GM21423 (cell line): ENCODE data around the gene BCKDHA.
"Not testable (repeated sequence)": the region's sequence is repeated elsewhere in the genome, so short reads cannot be mapped to it uniquely, and the experiment has no call there.

ENCODE experiments used
- ATAC-seq: cut with Tn5 transposase; IDR thresholded peaks from one replicate; pipeline ENCODE4 v1.9.1; 2021; ENCODE audit warnings: mild to moderate bottlenecking, moderate library complexity; ENCODE audit not compliant: unreplicated experiment

Gene BCKDHA

DNA sequence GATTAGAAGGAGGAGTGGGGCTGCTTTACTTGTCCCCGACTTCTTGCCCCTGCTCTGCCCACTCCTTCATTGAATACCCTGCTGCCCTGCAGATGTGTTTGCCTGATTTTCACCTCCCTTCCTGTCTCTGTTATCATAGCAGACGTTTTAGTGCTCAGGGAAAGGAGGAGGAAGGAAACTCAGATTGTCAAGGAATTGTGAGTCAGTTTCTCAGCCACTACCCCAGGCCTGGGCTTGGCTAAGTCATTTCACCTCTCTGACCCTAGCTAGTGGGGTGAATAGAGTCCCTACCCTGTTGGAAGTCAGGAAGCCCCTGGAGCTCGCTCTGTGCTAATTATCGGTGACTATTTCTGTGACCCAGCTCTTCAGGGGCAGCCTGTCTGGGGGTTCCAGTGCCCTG, 3.9 kb downstream of the BCKDHA start:
- ATAC-seq: no peak

DNA sequence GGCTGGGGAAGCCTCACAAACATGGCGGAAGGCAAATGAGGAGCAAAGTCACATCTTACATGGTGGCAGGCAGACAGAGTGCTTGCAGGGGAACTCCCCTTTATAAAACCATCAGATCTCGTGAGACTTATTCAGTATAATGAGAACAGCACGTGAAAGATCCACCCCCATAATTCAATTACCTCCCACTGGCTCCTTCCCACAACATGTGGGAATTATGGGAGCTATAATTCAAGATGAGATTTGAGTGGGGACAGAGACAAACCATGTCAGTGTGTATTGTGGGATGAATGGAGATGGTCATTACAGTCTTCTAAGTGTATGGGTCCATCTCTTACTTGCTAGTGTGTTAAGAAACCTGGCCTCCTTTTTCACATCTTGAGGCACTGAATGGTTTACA, 4.4 kb downstream of the BCKDHA start:
- no peak for ATAC-seq

GRCh38 chr19:41403181-41403970, 5.8 kb downstream of the BCKDHA start:
- ATAC-seq: no peak

DNA sequence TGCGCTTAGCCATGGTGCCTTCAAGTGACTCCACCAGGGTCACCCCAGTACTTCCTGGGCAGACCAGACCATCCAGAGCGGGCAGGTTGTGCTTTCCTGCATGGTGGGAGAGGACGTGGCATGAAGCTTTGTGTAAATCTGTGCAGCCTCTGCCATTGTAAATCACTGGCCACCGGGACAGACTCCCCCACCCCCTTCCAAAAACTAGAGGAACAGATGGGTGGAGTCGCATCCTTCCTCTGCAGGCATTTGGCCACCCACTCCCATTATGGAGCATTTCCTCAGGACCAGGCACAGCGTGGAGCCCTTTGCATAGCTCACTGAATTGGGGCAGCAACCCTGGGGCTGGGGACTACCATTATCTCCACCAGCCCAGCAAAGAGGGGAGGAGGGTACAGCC, 8.2 kb downstream of the BCKDHA start:
- no peak for ATAC-seq

- no peak for ATAC-seq
Measured at GRCh38 chr19:41407271-41407670, 9.7 kb downstream of the BCKDHA start.

- no peak for ATAC-seq
Measured at GRCh38 chr19:41408256-41408655, 10.6 kb downstream of the BCKDHA start.

GRCh38 chr19:41408846-41409245, 11.2 kb downstream of the BCKDHA start:
- not testable (repeated sequence) for ATAC-seq

GRCh38 chr19:41409288-41409687, 11.7 kb downstream of the BCKDHA start:
- no peak for ATAC-seq

GRCh38 chr19:41410336-41411054, 12.9 kb downstream of the BCKDHA start:
- ATAC-seq: no peak

- ATAC-seq: no peak
Measured at GRCh38 chr19:41411100-41411967, 13.7 kb downstream of the BCKDHA start.

- no peak for ATAC-seq
Measured at GRCh38 chr19:41411968-41412265, 14.3 kb downstream of the BCKDHA start.

DNA sequence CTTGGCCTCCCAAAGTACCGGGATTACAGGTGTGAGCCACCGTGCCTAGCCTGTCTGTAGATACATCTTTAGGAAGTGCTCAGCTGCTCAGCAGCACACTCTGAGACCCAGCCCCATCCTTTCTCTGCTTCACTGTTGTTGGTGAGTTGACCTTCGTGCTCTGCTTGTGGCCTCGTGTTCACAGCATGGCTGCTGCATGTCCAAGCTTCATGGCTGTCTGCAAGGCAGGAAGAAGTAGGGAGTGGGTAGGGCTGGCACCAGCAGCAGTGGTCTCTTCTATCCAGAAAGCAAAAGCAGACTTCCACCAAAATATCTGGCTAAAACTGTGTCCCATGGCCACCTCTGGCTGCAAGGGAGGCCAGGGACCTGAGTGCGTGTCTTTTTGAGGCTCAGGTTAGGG, 15.3 kb downstream of the BCKDHA start:
- ATAC-seq: no peak

GRCh38 chr19:41413947-41414346, 16.3 kb downstream of the BCKDHA start:
- ATAC-seq: no peak

- no peak for ATAC-seq
Measured at GRCh38 chr19:41414461-41414860, 16.8 kb downstream of the BCKDHA start.

DNA sequence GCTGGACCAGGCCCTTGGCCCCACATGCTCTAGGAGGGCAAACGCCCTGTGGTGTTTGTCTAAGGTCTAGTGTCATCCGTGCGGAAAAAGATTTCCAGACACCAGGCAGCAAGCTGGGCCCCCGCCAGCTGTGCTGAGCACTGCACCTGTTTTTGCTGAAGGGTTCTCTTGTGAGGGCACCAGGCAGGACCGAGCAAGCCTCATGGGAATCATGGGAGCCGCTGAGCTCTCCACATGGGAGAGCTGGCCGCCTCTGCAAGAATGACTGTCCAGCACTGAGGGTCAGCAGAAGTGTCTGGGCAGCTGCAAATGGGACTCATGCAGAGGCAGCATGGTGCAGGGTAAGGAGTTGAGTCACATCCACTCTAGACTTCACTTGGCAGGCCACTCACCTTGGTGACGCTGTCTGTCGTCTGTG, 17.5 kb downstream of the BCKDHA start:
- no peak for ATAC-seq

DNA sequence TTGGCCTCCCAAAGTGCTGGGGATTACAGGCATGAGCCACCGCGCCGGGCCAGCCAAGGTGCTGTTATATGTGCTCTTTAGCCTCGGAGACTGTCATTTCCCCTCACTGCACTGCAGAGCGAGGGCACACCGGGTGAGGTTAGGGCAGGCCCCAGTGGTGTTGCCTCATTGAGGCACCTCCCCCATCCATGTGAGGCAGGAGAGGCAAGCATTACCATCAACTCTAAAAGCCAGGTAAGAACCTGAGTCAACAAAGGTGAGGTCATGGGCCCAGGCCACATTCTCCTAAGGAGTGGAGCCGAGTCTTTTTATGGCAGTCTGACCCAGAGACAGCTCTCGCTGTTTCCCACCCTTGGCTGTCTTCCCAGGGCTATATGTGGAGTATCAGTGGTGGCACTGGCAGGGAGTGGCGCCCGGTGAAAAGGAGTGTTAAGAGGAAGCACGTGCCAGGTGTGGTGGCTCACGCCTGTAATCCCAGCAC, 18.6 kb downstream of the BCKDHA start:
- no peak for ATAC-seq

- ATAC-seq: no peak
Measured at GRCh38 chr19:41420101-41420880, 22.7 kb downstream of the BCKDHA start.

- no peak for ATAC-seq
Measured at GRCh38 chr19:41421314-41421713, 23.7 kb downstream of the BCKDHA start.

DNA sequence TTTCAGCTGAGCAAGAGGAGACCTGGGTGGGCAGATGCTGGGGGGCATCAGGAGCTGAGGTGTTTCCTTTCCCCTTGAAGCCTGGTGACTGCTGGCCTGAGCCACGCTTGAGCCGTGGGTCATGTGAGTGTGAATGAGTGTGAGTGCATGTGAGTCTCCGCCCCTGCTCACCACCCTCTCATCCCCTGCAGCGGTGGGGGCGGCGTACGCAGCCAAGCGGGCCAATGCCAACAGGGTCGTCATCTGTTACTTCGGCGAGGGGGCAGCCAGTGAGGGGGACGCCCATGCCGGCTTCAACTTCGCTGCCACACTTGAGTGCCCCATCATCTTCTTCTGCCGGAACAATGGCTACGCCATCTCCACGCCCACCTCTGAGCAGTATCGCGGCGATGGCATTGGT, 24.4 kb downstream of the BCKDHA start:
- ATAC-seq: no peak

- no peak for ATAC-seq
Measured at GRCh38 chr19:41422456-41422855, 24.8 kb downstream of the BCKDHA start.

GRCh38 chr19:41422955-41423354, 25.3 kb downstream of the BCKDHA start:
- no peak for ATAC-seq
